HG03571 (cell line): ENCODE data around the gene DAO.

Experiments
- ATAC-seq: cut with Tn5 transposase; IDR thresholded peaks from one replicate; pipeline ENCODE4 v1.9.1; 2021; ENCODE audit not compliant: unreplicated experiment

Gene DAO

DNA sequence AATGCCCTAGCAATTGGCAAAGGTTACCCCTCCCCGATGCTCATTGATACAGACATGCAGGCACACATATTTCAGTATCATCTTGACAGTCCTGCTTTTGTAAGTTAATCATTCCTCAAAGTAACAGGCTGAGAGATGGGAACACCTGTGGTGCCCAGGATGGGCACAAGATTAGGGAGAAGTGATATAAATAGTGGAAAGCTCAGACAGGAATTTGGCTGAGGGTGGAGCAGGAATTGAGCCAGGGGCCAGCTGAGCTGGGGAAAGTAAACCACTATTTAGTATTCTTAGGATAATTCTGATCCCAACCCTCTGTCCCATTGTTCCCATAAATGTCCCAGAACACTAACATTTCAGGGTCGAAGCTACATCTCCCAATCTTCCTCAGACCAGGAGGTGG is 38.3 kb downstream of the DAO start:
- no peak for ATAC-seq

GRCh38 chr12:108918960-108919642 is 39.2 kb downstream of the DAO start:
- ATAC-seq = no peak

- ATAC-seq = no peak
These were observed 42.1 kb downstream of the DAO start for GRCh38 chr12:108921946-108922345.

DNA sequence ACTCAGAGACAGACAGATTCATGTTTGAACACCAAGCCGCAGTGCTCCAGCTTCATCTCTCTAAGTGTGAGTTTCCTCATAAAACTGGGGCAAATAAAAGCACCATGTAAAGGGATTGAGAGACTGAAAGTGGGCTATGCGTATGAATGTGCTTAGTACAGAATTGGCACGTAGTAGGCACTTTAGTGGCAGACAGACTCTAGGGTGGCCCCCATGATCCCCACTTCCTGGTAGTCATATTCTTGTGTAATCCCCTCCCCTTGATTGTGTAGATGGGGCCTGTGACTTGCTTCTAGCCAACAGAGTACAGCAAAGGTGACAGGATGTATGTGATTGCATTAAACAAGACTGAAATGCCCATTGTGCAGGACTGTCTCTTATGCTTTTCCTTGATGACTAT is 43.0 kb downstream of the DAO start:
- no peak for ATAC-seq

- ATAC-seq = no peak
These were observed 48.8 kb downstream of the DAO start for GRCh38 chr12:108928695-108929094.

DNA sequence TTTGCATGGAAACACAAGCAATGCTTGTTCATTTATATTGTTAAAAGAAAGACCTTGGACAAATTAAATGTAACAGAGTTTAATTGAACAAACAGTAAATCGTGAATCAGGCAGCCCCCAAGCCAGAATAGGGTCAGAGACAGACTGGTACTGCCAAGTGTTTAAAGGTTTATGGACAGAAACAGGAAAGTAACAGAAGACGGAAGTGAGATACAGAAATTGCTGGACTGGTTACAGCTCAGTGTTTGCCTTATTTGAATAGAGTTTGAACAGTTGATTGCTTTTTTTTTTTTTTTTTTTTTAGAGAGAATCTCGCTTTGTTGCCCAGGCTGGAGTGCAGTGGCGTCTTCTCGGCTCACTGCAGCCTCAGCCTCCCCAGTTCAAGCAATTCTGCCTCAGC is 50.3 kb downstream of the DAO start:
- peak; percentile 69 for ATAC-seq

DNA sequence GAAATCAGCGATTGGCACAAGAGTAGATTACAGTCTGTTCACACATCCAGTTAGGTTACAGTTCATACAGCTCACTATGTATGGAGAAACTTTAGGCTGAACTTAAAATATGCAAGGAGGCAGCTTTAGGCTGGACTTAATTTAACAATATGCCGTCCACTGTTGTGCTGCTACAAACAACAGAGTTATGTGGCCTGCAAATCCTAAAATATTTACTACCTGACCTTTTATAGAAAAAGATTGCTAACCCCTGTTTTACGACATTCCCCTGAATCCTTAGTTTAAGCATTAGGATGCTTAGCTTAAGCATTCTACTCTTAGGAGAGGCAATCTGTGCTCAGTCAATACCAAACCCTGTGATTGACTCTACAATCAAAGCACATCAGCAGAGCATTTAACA is 50.9 kb downstream of the DAO start:
- no peak for ATAC-seq

DNA sequence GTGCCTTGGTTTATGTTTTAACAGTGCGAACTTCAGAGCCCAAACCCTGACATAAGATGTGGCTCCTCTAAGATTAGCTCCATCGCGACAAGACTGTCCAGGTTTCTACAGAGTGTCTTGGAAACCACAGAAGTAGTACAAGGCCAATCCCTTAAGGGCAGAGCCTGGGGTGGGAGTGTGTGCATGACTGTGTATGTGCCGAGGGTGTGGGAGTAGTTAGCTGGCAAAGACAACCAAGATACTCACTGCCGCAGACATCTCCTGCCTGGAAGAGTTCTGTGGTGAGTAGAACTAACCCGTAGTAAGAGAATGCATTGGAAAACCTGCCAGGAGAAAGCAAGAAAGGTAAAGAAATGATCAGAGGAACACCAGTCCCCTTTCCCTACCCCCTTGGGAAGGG is 54.1 kb downstream of the DAO start:
- ATAC-seq = no peak

GRCh38 chr12:108935159-108935763 is 55.4 kb downstream of the DAO start:
- no peak for ATAC-seq

DNA sequence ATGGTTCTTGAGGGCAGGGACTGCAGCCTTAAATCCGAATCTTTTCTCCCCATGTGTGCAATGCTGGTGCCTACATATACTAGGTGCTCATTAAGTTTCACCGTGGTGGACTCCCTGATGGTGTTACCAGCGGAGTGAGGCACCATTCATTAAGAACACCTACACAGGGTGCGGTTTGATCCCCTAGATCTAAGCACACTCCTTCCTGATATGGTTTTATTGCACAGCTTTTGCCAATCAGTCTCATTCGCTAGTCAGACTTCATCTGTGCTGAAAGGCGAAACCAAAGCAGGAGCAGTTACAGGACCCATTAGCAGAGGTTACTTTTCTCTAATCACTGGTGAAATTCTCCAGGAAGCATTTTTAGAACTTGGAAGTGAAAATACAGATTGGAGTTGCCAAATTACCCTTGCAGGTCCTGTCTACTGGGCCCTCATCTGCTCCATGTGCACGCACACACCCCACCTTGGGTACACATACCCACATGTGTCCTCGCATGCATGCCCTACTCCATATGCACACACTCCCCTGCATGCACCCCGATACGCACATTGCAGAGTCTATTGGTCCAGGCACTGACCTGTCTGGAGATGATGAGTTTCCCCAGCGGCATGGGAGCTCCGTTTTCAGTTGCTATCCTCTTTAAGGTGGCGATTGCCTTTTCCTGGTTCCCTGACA is 58.5 kb downstream of the DAO start:
- no peak for ATAC-seq

DNA sequence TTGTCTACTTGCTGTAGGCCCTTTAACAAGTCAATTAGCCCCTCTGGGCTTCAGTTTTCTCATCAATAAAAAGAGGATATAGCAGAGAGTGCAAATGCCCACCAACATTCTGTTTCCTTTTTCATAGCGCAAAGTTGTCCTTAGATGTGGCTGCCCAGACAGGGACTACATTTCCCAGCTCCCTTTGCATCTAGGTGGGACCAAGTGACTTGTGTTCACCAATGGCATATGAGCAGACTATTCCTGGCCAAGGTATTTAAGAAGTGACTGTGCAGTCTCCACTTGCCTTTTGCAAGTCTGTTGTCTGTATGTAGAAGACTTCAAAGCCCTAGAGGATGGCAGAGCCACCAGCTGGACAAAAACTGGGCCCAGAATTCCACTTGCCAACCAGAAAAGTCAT is 59.7 kb downstream of the DAO start:
- no peak for ATAC-seq

- no peak for ATAC-seq
These were observed 60.2 kb downstream of the DAO start for GRCh38 chr12:108940138-108940537.

DNA sequence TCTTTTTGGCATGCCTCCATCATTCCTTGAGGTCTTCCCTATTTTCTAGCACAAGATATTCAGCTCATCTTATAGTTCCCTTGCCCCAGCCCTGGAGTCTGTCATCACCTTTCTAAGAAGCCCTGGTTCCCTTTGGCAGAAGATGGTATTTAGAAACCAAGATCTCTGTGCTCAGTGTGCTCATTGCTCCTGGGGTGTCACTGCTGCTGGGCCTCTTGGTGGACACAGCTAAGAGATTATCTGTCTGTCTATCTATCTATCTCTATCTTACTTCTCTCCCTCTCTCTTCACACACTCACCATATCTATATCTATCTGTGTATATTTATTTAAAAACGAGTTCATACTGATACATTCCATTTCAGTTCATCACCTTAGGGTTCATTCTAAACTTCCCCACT is 67.2 kb downstream of the DAO start:
- ATAC-seq = no peak

- no peak for ATAC-seq
These were observed 68.5 kb downstream of the DAO start for GRCh38 chr12:108948367-108948766.

DNA sequence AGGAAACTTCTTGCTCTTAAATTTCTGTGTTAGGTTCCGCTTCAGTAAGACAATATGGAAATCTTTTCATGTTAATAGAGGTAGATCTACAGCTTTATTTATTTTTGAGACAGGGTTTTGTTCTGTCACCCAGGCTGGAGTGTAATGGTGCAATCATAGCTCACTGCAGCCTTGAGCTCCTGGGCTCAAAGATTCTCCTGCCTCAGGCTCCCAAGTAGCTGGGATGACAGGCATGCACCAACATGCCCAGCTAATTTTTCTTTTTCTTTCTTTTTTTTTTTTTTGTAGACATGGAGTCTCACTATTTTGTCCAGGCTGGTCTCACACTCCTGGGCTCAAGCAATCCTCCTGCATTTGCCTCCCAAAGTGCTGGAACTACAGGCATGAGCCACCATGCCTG is 70.1 kb downstream of the DAO start:
- ATAC-seq = no peak
